Natural killer cell (primary cell): Measurements from ENCODE around the gene VWA8. TPM values are rescaled to one million over a fixed set of nuclear protein-coding genes. Genes with fewer than 3 reads are reported as not detected.

Experiments
- ATAC-seq, 3 donors: fragments of 150-1000 bp in 2 of 3; fragments of 200-7000 bp in 1 of 3; cut with Tn5 transposase; 1 replicate in 1 of 3; 2 replicates in 2 of 3; pipeline ENCODE4 v1.10.0; 2021; ENCODE audit warnings: mild to moderate bottlenecking in 2 of 3, moderate library complexity in 2 of 3
- DNase-seq, 2 donors: peaks; one replicate each; pipeline versions ENCODE4 v3.0.0 to v3.0.0-alpha.2; 2013 to 2021; ENCODE audit warnings: mixed read lengths in 1 of 2
- H3K27ac ChIP-seq: one replicate; pipeline ENCODE4 v1.5.1; 2013; ENCODE audit warnings: mild to moderate bottlenecking, low read length
- H3K27me3 ChIP-seq: one replicate; pipeline ENCODE4 v1.6.1; 2013; ENCODE audit warnings: low read length; ENCODE audit not compliant: control insufficient read depth, insufficient read depth
- H3K36me3 ChIP-seq: one replicate; pipeline ENCODE4 v1.6.1; 2013; ENCODE audit warnings: low read length; ENCODE audit not compliant: control insufficient read depth, insufficient read depth
- H3K4me1 ChIP-seq: one replicate; pipeline ENCODE4 v1.6.1; 2013; ENCODE audit warnings: low read length; ENCODE audit not compliant: control insufficient read depth, insufficient read depth
- H3K4me3 ChIP-seq: one replicate; pipeline ENCODE4 v1.5.1; 2013; ENCODE audit warnings: low read length
- H3K9me3 ChIP-seq: one replicate; pipeline ENCODE4 v1.6.1; 2013; ENCODE audit warnings: low read length; ENCODE audit not compliant: control insufficient read depth, insufficient read depth
- H3K27ac Mint-ChIP-seq, 2 donors: one replicate each; pipeline ENCODE4 v1.8.0; 2022; ENCODE audit warnings: mild to moderate bottlenecking in 2 of 2, mixed read lengths in 2 of 2, moderate library complexity in 1 of 2
- H3K27me3 Mint-ChIP-seq, 2 donors: one replicate each; pipeline ENCODE4 v1.8.0; 2022; ENCODE audit warnings: low read depth in 2 of 2, mixed read lengths in 2 of 2
- H3K36me3 Mint-ChIP-seq: one replicate; pipeline ENCODE4 v1.8.0; 2022; ENCODE audit warnings: mixed read lengths
- H3K4me1 Mint-ChIP-seq, 2 donors: one replicate each; pipeline ENCODE4 v1.8.0; 2022; ENCODE audit warnings: mixed read lengths in 2 of 2
- H3K4me3 Mint-ChIP-seq: one replicate; pipeline ENCODE4 v1.8.0; 2022; ENCODE audit warnings: mild to moderate bottlenecking, moderate library complexity, mixed read lengths
- H3K9me3 Mint-ChIP-seq, 2 donors: one replicate each; pipeline ENCODE4 v1.8.0; 2022; ENCODE audit warnings: mixed read lengths in 2 of 2
- WGBS: methylation state at CpG from one replicate; pipeline ENCODE4 v1.1.7; 2013; ENCODE audit warnings: missing lambda C conversion rate; ENCODE audit not compliant: insufficient coverage; 5-methylcytosine and 5-hydroxymethylcytosine counted together
- intact Hi-C: fragments of 100-400 bp; cut with micrococcal nuclease; formaldehyde crosslinking; loops from one replicate; pipeline ENCODE4 v1.14.2; 2022
- total RNA-seq, 4 donors: library from RNA; stranded (reverse); fragments of 120-200 nt in 1 of 4; gene quantifications; one replicate each; pipeline versions ENCODE4 v1.2.3 to v1.2.4, GENCODE V29; 2013 to 2022
- TF ChIP-seq, protein P1 (sequence below): fragments of 200-600 bp; IDR thresholded peaks from one replicate; pipeline ENCODE4 v1.8.0; 2022; ENCODE audit warnings: antibody characterized with exemption

The VWA8 gene
- total RNA-seq, 3 donors from 2014 or later (not counting 1 experiment from before 2014, with no cell fraction given): 21.9 to 27.5 (median 22.6) TPM

DNA sequence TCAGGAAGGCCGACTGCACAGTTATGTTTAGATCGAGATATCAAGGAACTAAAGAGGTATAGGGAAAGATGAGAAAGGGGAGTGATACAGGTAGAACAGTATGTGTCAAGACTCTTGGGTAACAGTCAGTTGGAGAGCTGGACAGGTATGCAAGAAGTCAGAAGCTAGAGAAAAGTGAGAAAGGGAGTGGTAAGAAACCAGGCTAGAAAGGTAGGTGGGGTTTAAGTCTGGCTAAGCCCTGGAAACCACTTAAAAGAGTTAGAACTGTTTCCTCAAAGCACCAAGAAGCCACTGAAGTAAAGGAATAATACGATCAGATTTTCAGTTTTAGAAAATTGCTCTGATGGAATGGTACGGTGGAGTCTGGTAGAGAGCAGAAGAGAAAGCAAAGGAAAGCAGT, 196.4 kb downstream of the VWA8 start:
- ATAC-seq (no peak), DNase-seq (no peak)
- Histone ChIP-seq H3K36me3 (peaks cover 2% of the 10 kb centered on the region), H3K4me1 (no peaks in the 10 kb centered on the region), H3K27ac (no peak overlapping the region), H3K27me3 (no peaks in the 10 kb centered on the region), H3K9me3 (no peaks in the 10 kb centered on the region), H3K4me3 (no peak overlapping the region)
- Mint-ChIP-seq H3K36me3 (no peaks in the 10 kb centered on the region), H3K4me3 (no peak overlapping the region), H3K27ac (peak overlapping the region in 1 of 2 donors; percentile 21), H3K4me1 (peaks cover 0 to 13% of the 10 kb centered on the region in 2 donors), H3K27me3 (no peaks in the 10 kb centered on the region), H3K9me3 (no peaks in the 10 kb centered on the region)
- intact Hi-C loops: no loop called here
- WGBS: 85% methylated on average over 4 of the region's 4 CpGs
- TF ChIP-seq, protein P1, sequence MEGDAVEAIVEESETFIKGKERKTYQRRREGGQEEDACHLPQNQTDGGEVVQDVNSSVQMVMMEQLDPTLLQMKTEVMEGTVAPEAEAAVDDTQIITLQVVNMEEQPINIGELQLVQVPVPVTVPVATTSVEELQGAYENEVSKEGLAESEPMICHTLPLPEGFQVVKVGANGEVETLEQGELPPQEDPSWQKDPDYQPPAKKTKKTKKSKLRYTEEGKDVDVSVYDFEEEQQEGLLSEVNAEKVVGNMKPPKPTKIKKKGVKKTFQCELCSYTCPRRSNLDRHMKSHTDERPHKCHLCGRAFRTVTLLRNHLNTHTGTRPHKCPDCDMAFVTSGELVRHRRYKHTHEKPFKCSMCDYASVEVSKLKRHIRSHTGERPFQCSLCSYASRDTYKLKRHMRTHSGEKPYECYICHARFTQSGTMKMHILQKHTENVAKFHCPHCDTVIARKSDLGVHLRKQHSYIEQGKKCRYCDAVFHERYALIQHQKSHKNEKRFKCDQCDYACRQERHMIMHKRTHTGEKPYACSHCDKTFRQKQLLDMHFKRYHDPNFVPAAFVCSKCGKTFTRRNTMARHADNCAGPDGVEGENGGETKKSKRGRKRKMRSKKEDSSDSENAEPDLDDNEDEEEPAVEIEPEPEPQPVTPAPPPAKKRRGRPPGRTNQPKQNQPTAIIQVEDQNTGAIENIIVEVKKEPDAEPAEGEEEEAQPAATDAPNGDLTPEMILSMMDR: no peak

DNA sequence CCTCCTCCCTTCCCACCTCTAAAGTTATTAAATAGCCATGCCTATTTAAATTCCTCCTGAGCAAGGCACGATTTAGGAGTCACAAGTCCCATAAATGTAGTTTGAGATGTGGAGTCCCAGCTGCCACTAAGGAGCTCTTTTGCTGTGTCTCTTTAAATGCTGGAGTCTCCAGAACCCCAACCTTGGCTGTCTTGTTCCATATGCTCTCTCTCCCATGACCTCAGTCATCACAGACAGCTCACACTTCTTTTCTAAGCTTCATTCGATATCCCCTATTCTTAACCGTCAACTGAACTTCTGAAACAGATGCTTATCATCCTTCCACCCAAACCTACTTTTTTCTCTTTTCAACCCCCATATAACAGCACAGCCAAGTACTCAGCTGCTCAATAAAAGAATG, 197.1 kb downstream of the VWA8 start:
- H3K36me3 ChIP-seq: peaks cover 2% of the 10 kb centered on the region
- 91% methylated on average over 3 of the region's 3 CpGs for WGBS
- H3K27ac ChIP-seq: no peak overlapping the region
- H3K4me3 Mint-ChIP-seq: no peak overlapping the region
- H3K4me1 ChIP-seq: no peaks in the 10 kb centered on the region
- no peaks in the 10 kb centered on the region for H3K9me3 ChIP-seq
- no peaks in the 10 kb centered on the region for H3K36me3 Mint-ChIP-seq
- TF ChIP-seq, protein P1: no peak
- intact Hi-C loops: no loop called here
- DNase-seq: no peak
- H3K4me1 Mint-ChIP-seq: peaks cover 0 to 13% of the 10 kb centered on the region in 2 donors
- H3K4me3 ChIP-seq: no peak overlapping the region
- ATAC-seq: no peak
- H3K27me3 Mint-ChIP-seq: no peaks in the 10 kb centered on the region
- peak overlapping the region in 1 of 2 donors; percentile 21 for H3K27ac Mint-ChIP-seq
- H3K27me3 ChIP-seq: no peaks in the 10 kb centered on the region
- no peaks in the 10 kb centered on the region for H3K9me3 Mint-ChIP-seq

DNA sequence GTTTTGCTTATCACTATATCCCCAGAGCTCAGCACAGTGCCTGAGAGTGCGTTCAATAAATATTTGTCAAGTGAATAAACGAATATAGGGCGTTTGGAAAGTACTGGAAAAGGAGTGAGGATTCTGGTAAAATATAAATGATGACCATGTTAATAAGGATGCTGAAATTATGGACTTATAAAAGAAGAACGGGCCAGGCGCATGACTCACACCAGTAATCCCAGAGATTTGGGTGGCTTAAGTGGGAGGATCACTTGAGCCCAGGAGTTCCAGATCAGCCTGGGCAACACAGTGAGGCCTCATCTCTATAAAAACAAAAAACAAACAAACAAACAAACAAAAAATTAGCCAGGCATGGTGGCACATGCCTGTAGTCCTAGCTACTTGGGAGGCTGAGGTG, 198.1 kb downstream of the VWA8 start:
- no peak overlapping the region for H3K4me3 Mint-ChIP-seq
- H3K4me1 Mint-ChIP-seq: peaks cover 0 to 13% of the 10 kb centered on the region in 2 donors
- H3K4me3 ChIP-seq: no peak overlapping the region
- no peak overlapping the region for H3K27ac ChIP-seq
- 96% methylated on average over 5 of the region's 5 CpGs for WGBS
- peaks cover 2% of the 10 kb centered on the region for H3K36me3 ChIP-seq
- TF ChIP-seq, protein P1: no peak
- H3K4me1 ChIP-seq: no peaks in the 10 kb centered on the region
- no peak overlapping the region for H3K27ac Mint-ChIP-seq
- H3K27me3 ChIP-seq: no peaks in the 10 kb centered on the region
- peaks cover 3% of the 10 kb centered on the region for H3K36me3 Mint-ChIP-seq
- H3K9me3 Mint-ChIP-seq: no peaks in the 10 kb centered on the region
- intact Hi-C loops: no loop called here
- no peaks in the 10 kb centered on the region for H3K27me3 Mint-ChIP-seq
- no peak for DNase-seq
- no peak for ATAC-seq
- no peaks in the 10 kb centered on the region for H3K9me3 ChIP-seq

DNA sequence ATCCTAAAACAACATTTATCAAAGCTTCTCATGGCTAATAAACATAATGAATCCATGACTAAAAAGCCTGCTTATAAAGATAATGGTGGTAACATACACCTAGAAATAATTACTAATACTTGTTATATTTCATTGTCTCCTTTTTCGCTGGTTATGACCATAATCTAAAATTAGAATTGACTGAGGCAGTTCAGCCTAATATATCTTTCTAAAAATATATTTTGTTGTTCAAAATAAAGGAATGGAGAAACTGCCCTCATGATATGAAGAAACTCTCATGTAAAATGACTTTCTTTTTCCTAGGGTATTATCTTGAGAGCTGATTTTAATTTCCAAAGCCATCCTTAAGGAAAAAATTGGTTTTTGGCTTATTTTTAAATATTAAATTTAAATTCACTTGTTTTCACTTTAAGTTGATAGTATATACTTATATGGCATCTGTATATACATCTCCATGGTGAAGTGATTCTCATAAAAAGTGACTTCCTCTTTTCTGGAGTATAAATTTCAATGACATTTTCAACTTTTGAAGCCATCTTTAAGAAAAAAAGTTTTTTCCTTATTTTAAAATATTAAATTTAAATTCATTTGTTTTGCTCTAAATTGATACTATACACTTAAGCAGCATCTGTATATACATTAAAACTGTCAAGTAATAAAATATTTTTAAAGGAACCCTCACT, 204.6 kb downstream of the VWA8 start:
- ATAC-seq: no peak
- peaks cover 7% of the 10 kb centered on the region for H3K36me3 Mint-ChIP-seq
- H3K4me1 Mint-ChIP-seq: no peaks in the 10 kb centered on the region
- Histone ChIP-seq H3K9me3 (no peaks in the 10 kb centered on the region), H3K27me3 (no peaks in the 10 kb centered on the region), H3K4me1 (no peaks in the 10 kb centered on the region), H3K36me3 (peaks cover 2% of the 10 kb centered on the region), H3K27ac (no peak overlapping the region), H3K4me3 (no peak overlapping the region)
- no peaks in the 10 kb centered on the region for H3K9me3 Mint-ChIP-seq
- no peaks in the 10 kb centered on the region for H3K27me3 Mint-ChIP-seq
- no peak overlapping the region for H3K27ac Mint-ChIP-seq
- intact Hi-C loops: no loop called here
- WGBS: no CpG with 5 or more reads among the region's 1 CpG
- no peak overlapping the region for H3K4me3 Mint-ChIP-seq
- TF ChIP-seq, protein P1: no peak
- no peak for DNase-seq
